Calu3 (cell line): ENCODE results near the gene CCDC3. TPM values are rescaled to one million over a fixed set of nuclear protein-coding genes. Genes with fewer than 3 reads are reported as not detected.

Source experiments
- BruUV-seq: library from RNA; stranded (reverse); fragments of 400-500 nt; replicated peaks from 2 replicates; lab custom pipeline; 2021; lab: Mats Ljungman, UMichigan
- CTCF ChIA-PET: fragments of 300-600 bp; sonication (Branson Sonifier 250); formaldehyde crosslinking; loops from one replicate; lab custom pipeline; 2022; ENCODE audit warnings: antibody characterized with exemption; lab: Charles Lee
- DNase-seq: peaks from one replicate; pipeline ENCODE4 v3.0.0; 2022
- H3K27ac Mint-ChIP-seq: one replicate; pipeline ENCODE4 v1.8.0; 2022; ENCODE audit warnings: mixed read lengths; ENCODE audit not compliant: unreplicated experiment
- H3K27me3 Mint-ChIP-seq: one replicate; pipeline ENCODE4 v1.8.0; 2022; ENCODE audit warnings: mixed read lengths; ENCODE audit not compliant: unreplicated experiment
- H3K36me3 Mint-ChIP-seq: one replicate; pipeline ENCODE4 v1.8.0; 2022; ENCODE audit warnings: mild to moderate bottlenecking, moderate library complexity, mixed read lengths; ENCODE audit not compliant: insufficient read depth, unreplicated experiment
- H3K4me1 Mint-ChIP-seq: one replicate; pipeline ENCODE4 v1.8.0; 2022; ENCODE audit warnings: mild to moderate bottlenecking, low read depth, mixed read lengths; ENCODE audit not compliant: unreplicated experiment
- H3K4me3 Mint-ChIP-seq: one replicate; pipeline ENCODE4 v1.8.0; 2022; ENCODE audit warnings: mild to moderate bottlenecking, low read depth, moderate library complexity, mixed read lengths; ENCODE audit not compliant: unreplicated experiment
- H3K9me3 Mint-ChIP-seq: one replicate; pipeline ENCODE4 v1.8.0; 2022; ENCODE audit warnings: low read depth, mixed read lengths; ENCODE audit not compliant: unreplicated experiment
- intact Hi-C: fragments of 100-400 bp; cut with micrococcal nuclease; formaldehyde crosslinking; loops from one replicate; pipeline ENCODE4 v1.10.0; 2022; ENCODE audit not compliant: unreplicated experiment
- total RNA-seq: library from RNA; stranded (reverse); gene quantifications from 2 replicates; pipeline ENCODE4 v1.2.3, GENCODE V29; 2022
- TF ChIP-seq, protein P1 (sequence below): fragments of 200-600 bp; IDR thresholded peaks from one replicate; pipeline ENCODE4 v1.8.0; 2022; ENCODE audit warnings: antibody characterized with exemption; ENCODE audit not compliant: unreplicated experiment

CCDC3 gene
- total RNA-seq, 1 experiment from 2014 or later, result not detected

DNA sequence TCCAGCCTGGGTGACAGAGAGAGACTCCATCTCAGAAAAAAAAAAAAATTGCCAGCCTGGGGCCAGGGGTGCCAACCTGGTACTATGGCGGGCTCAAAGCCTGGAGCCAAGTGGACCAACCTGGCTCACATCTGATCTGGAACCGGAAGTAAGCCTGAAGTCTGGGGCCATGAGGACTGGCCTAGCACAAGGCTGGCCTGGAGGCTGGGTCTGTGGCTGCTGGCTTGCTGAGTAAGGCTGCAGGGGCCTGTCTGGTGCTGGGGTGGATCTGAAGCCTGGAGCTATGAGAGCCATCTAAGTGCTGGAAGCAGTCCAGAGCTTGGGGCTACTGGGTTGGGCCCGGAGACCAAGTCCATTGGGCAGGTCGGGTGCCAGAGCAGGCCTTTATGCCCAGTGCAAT lies 84.9 kb downstream of the CCDC3 start:
- Mint-ChIP-seq H3K4me3 (no peak overlapping the region), H3K4me1 (no peaks in the 10 kb centered on the region), H3K9me3 (peaks cover 2% of the 10 kb centered on the region)

DNA sequence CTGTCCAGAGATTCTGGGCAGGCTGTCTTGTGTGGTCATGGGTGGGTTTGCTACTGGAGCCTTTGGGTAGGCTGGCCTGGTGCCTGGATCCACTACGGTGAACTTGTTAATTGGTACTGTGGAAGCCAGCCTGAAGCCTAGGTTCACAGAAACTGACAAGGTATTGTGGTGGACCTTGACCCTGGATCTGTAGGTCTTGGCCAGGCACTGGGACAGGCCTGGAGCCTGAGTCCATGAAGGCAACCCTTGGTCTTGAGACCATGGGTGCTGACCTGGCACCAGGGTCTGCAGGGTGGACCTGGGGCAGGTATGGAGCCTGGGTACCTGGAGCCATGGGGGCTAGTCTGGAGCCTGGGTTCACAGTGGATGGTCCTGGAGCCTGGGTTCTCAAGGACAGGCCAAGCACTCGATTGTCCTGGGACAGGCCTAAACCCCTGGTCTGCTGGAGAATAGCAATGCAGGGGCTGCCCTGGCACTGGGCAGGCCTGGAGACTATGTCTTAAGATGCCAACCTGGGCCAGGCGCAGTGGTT lies 85.8 kb downstream of the CCDC3 start:
- intact Hi-C loops, result no loop called here
- H3K4me1 Mint-ChIP-seq, result no peaks in the 10 kb centered on the region
- TF ChIP-seq, protein P1, sequence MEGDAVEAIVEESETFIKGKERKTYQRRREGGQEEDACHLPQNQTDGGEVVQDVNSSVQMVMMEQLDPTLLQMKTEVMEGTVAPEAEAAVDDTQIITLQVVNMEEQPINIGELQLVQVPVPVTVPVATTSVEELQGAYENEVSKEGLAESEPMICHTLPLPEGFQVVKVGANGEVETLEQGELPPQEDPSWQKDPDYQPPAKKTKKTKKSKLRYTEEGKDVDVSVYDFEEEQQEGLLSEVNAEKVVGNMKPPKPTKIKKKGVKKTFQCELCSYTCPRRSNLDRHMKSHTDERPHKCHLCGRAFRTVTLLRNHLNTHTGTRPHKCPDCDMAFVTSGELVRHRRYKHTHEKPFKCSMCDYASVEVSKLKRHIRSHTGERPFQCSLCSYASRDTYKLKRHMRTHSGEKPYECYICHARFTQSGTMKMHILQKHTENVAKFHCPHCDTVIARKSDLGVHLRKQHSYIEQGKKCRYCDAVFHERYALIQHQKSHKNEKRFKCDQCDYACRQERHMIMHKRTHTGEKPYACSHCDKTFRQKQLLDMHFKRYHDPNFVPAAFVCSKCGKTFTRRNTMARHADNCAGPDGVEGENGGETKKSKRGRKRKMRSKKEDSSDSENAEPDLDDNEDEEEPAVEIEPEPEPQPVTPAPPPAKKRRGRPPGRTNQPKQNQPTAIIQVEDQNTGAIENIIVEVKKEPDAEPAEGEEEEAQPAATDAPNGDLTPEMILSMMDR, result no peak
- H3K9me3 Mint-ChIP-seq, result peaks cover 2% of the 10 kb centered on the region
- BruUV-seq, result no TSS peak
- no peak overlapping the region for H3K27ac Mint-ChIP-seq
- H3K27me3 Mint-ChIP-seq, result peaks cover 64% of the 10 kb centered on the region
- DNase-seq, result no peak
- peaks cover 3% of the 10 kb centered on the region for H3K36me3 Mint-ChIP-seq
- H3K4me3 Mint-ChIP-seq, result no peak overlapping the region
- CTCF ChIA-PET, result interaction anchor here (0.7 kb wide), 1 partner anchor 10 kb away, joined by 4 read pairs; no protein-coding TSS in a partner anchor

More for the DNA sequence above, 84.9 kb downstream of the CCDC3 start:
- BruUV-seq, result no TSS peak
- no peak overlapping the region for H3K27ac Mint-ChIP-seq
- H3K36me3 Mint-ChIP-seq, result peaks cover 3% of the 10 kb centered on the region
- DNase-seq, result no peak
- peaks cover 64% of the 10 kb centered on the region for H3K27me3 Mint-ChIP-seq
- TF ChIP-seq, protein P1, result no peak
- intact Hi-C loops, result no loop called here
- CTCF ChIA-PET, result interaction anchor here (0.7 kb wide), 1 partner anchor 9 kb away, joined by 4 read pairs; no protein-coding TSS in a partner anchor

DNA sequence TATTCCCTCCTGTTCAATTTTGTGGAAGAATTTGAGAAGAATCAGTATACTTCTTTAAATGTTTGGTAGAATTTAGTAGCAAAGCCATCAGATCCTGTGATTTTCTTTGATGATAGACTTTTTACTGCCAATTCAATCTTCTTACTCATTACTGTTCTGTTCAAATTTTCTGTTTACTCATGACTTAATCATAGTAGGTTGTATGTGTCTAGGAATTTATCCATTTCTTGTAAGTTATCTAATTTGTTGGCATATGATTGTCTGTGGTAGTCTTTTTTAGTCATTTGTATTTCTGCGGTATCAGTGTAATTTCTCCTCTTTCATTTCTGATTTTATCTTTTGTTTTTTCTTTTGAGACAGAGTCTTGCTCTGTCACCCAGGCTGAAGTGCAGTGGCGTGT lies 87.4 kb downstream of the CCDC3 start:
- Mint-ChIP-seq H3K4me1 (no peaks in the 10 kb centered on the region), H3K9me3 (peaks cover 2% of the 10 kb centered on the region), H3K27ac (no peak overlapping the region), H3K36me3 (peaks cover 3% of the 10 kb centered on the region), H3K4me3 (no peak overlapping the region), H3K27me3 (peaks cover 60% of the 10 kb centered on the region)
- CTCF ChIA-PET, result no interaction called here
- BruUV-seq, result no TSS peak
- no peak for DNase-seq
- intact Hi-C loops, result no loop called here
- TF ChIP-seq, protein P1, result no peak

DNA sequence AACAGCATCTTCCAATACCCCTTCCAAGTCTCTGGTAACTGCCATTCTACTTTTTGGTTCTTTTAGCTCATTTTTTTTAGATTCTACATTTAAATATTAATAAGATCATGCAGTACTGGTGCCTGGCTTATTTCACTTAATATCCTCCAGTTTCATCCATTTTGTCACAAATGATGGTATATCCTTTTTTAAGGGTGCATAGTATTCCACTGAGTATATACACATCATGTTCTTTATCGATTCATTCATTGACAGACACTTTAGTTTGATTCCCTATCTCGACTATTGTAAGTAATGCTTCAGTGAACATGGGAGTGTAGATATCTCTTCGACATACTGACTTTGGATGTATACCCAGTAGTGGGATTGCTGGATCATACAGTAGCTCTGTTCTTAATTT lies 89.7 kb downstream of the CCDC3 start:
- TF ChIP-seq, protein P1, result no peak
- intact Hi-C loops, result no loop called here
- Mint-ChIP-seq H3K27ac (no peak overlapping the region), H3K4me1 (no peaks in the 10 kb centered on the region), H3K9me3 (peaks cover 2% of the 10 kb centered on the region), H3K4me3 (no peak overlapping the region), H3K27me3 (peaks cover 82% of the 10 kb centered on the region), H3K36me3 (peaks cover 3% of the 10 kb centered on the region)
- BruUV-seq, result no TSS peak
- CTCF ChIA-PET, result no interaction called here
- no peak for DNase-seq
